Endothelial cell of umbilical vein (primary cell): ENCODE results near the gene KPNB1. TPM values are rescaled to one million over a fixed set of nuclear protein-coding genes. Genes with fewer than 3 reads are reported as not detected.

ENCODE experiments used
- BruUV-seq: library from RNA; stranded (reverse); fragments of 400-500 nt; replicated peaks from 2 replicates; lab custom pipeline; 2021; lab: Mats Ljungman, UMichigan
- CTCF ChIA-PET: fragments of 300-600, 350-600 bp; sonication (Branson Sonifier 250); formaldehyde crosslinking; loops from one replicate; lab custom pipeline; 2021; ENCODE audit warnings: antibody characterized with exemption, inconsistent platforms; lab: Charles Lee
- POLR2A ChIA-PET: fragments of 300-600, 350-600 bp; sonication (Branson Sonifier 250); formaldehyde crosslinking; loops from one replicate; lab custom pipeline; 2021; ENCODE audit warnings: antibody characterized with exemption, inconsistent platforms; lab: Charles Lee
- DNase-seq: peaks from one replicate; pipeline ENCODE4 v3.0.0-alpha.2; 2011; ENCODE audit warnings: low read depth, low spot score
- FAIRE-seq: peaks from 2 replicates; lab custom pipeline; 2011; peaks lifted over from hg19 to GRCh38; lab: Jason Lieb, UNC
- H2AFZ ChIP-seq: 2 replicates; pipeline ENCODE4 v1.6.0; 2012; ENCODE audit warnings: low read depth, low read length, control low read depth, inconsistent platforms
- H3K27ac ChIP-seq: 2 replicates; pipeline ENCODE4 v1.5.1; 2011; ENCODE audit warnings: low read depth, mild to moderate bottlenecking, control low read depth, low read length, moderate library complexity; ENCODE audit not compliant: insufficient read depth
- H3K27me3 ChIP-seq, 2 experiments: 2 replicates each; pipeline versions ENCODE4 v1.6.0 to v1.6.1; 2011; ENCODE audit warnings: low read length in 2 of 2, mixed read lengths in 1 of 2; ENCODE audit not compliant: control insufficient read depth in 2 of 2, insufficient read depth in 2 of 2
- H3K36me3 ChIP-seq, 2 experiments: 2 replicates in 1 of 2; 3 replicates in 1 of 2; pipeline ENCODE4 v1.5.1; 2011; ENCODE audit warnings: low read length in 2 of 2, mild to moderate bottlenecking in 1 of 2, moderate library complexity in 1 of 2; ENCODE audit not compliant: control insufficient read depth in 2 of 2, insufficient read depth in 2 of 2; ENCODE audit errors: extremely low read depth in 1 of 2
- H3K4me1 ChIP-seq: 3 replicates; pipeline ENCODE4 v1.5.1; 2011; ENCODE audit warnings: mild to moderate bottlenecking, low read length; ENCODE audit not compliant: control insufficient read depth, insufficient read depth; ENCODE audit errors: extremely low read depth
- H3K4me2 ChIP-seq: 2 replicates; pipeline ENCODE4 v1.6.1; 2011; ENCODE audit warnings: low read length, control low read depth, mixed read lengths; ENCODE audit not compliant: insufficient read depth
- H3K4me3 ChIP-seq, 3 experiments: fragments of 200-600 bp in 1 of 3; sonication (generic), shearing (Covaris generic) in 1 of 3; replicated peaks in 1 of 3; 2 replicates each; pipeline ENCODE4 v1.5.1; 2011 to 2016; ENCODE audit warnings: control low read depth in 3 of 3, low read length in 3 of 3, mild to moderate bottlenecking in 2 of 3, inconsistent platforms in 1 of 3, low read depth in 1 of 3, moderate library complexity in 1 of 3; ENCODE audit not compliant: insufficient read depth in 1 of 3
- H3K79me2 ChIP-seq: 2 replicates; pipeline ENCODE4 v1.6.0; 2012; ENCODE audit warnings: low read length, inconsistent platforms; ENCODE audit not compliant: control insufficient read depth, insufficient read depth
- H3K9ac ChIP-seq: replicated peaks from 2 replicates; pipeline ENCODE3; 2011; ENCODE audit warnings: low read length, control low read depth; ENCODE audit not compliant: insufficient read depth; ENCODE audit errors: extremely low read depth
- H3K9me1 ChIP-seq: replicated peaks from 3 replicates; pipeline ENCODE4 v1.6.0; 2011; ENCODE audit warnings: mild to moderate bottlenecking, low read length; ENCODE audit not compliant: control insufficient read depth, insufficient read depth; ENCODE audit errors: extremely low read depth
- H3K9me3 ChIP-seq: replicated peaks from 2 replicates; pipeline ENCODE4 v1.5.1; 2012; ENCODE audit warnings: low read length, inconsistent platforms; ENCODE audit not compliant: control insufficient read depth, insufficient read depth
- H4K20me1 ChIP-seq: replicated peaks from 2 replicates; pipeline ENCODE3; 2011; ENCODE audit warnings: mild to moderate bottlenecking, low read length; ENCODE audit not compliant: control insufficient read depth, insufficient read depth; ENCODE audit errors: extremely low read depth
- CTCF ChIP-seq, 2 donors: IDR thresholded peaks; 1 replicate in 1 of 2; 2 replicates in 1 of 2; pipeline ENCODE4 v1.5.1; 2011; ENCODE audit warnings: low read length in 2 of 2, mild to moderate bottlenecking in 2 of 2, moderate library complexity in 2 of 2, control low read depth in 1 of 2, inconsistent platforms in 1 of 2, low read depth in 1 of 2; ENCODE audit not compliant: insufficient read depth in 1 of 2; ENCODE audit errors: extremely low read depth in 1 of 2
- EZH2 ChIP-seq: IDR thresholded peaks from 2 replicates; pipeline ENCODE4 v1.6.1; 2012; ENCODE audit warnings: borderline replicate concordance, low read depth, mild to moderate bottlenecking, moderate library complexity, low read length, inconsistent platforms; ENCODE audit not compliant: severe bottlenecking
- FOS ChIP-seq: IDR thresholded peaks from 2 replicates; pipeline ENCODE4 v1.6.1; 2011; ENCODE audit warnings: mild to moderate bottlenecking, low read length, moderate library complexity, borderline replicate concordance; ENCODE audit not compliant: insufficient read depth
- GATA2 ChIP-seq: IDR thresholded peaks from 2 replicates; pipeline ENCODE4 v1.7.0; 2011; ENCODE audit warnings: low read depth, mild to moderate bottlenecking, moderate library complexity, mixed read lengths, low read length; ENCODE audit not compliant: insufficient read length, insufficient read depth
- JUN ChIP-seq: IDR thresholded peaks from 2 replicates; pipeline ENCODE4 v1.6.1; 2011; ENCODE audit warnings: borderline replicate concordance, low read depth; ENCODE audit not compliant: insufficient read length, insufficient read depth
- MAX ChIP-seq: IDR thresholded peaks from 2 replicates; pipeline ENCODE4 v1.6.1; 2011; ENCODE audit not compliant: insufficient read depth, insufficient read length
- MYC ChIP-seq: IDR thresholded peaks from one replicate; pipeline ENCODE4 v1.6.1; 2011; ENCODE audit warnings: mild to moderate bottlenecking, low read depth, low read length
- POLR2A ChIP-seq: IDR thresholded peaks from 2 replicates; pipeline ENCODE4 v1.6.1; 2012; ENCODE audit warnings: low read depth, mild to moderate bottlenecking, control low read depth, low read length
- POLR2AphosphoS5 ChIP-seq: IDR thresholded peaks from 2 replicates; pipeline ENCODE4 v1.6.1; 2012; ENCODE audit warnings: low read depth, mild to moderate bottlenecking, control low read depth, low read length, moderate library complexity; ENCODE audit not compliant: insufficient read depth
- dilution Hi-C: fragments of 300-500 bp; cut with MboI; formaldehyde crosslinking; loops from one replicate; pipeline ENCODE4 v1.15.0; 2019; ENCODE audit warnings: low sequenced_read_pairs; ENCODE audit not compliant: extremely low pct_ligation_motif_present
- intact Hi-C: fragments of 100-400 bp; cut with micrococcal nuclease; formaldehyde crosslinking; loops from one replicate; pipeline ENCODE4 v1.10.0; 2022
- polyA plus RNA-seq, 4 experiments: library from polyadenylated mRNA; depleted of rRNA in 3 of 4; stranded (reverse) in 3 of 4; unstranded in 1 of 4; fragments of >200 nt; gene quantifications; 2 replicates each; pipeline versions ENCODE4 v1.2.1 to v1.2.3, GENCODE V29; 2011 to 2012; ENCODE audit warnings: missing spikeins in 1 of 4
- total RNA-seq: library from RNA; stranded (reverse); gene quantifications from 2 replicates; pipeline ENCODE4 v1.2.3, GENCODE V29; 2021

The KPNB1 gene
- total and polyA plus RNA-seq, 2 donors (not counting 3 experiments of a cell fraction or from before 2014, with no cell fraction given) = 119 to 495 TPM

- Histone ChIP-seq H2AFZ (no peak overlapping the region), H3K27me3 (no peaks in the 10 kb centered on the region), H4K20me1 (peaks cover 14% of the 10 kb centered on the region), H3K9me3 (no peaks in the 10 kb centered on the region), H3K9me1 (no peaks in the 10 kb centered on the region), H3K4me3 (no peak overlapping the region), H3K4me2 (no peak overlapping the region), H3K4me1 (no peaks in the 10 kb centered on the region), H3K9ac (no peak overlapping the region), H3K27ac (no peak overlapping the region), H3K36me3 (peaks cover 50 to 69% of the 10 kb centered on the region in 2 experiments), H3K79me2 (peaks cover 31% of the 10 kb centered on the region)
- TF ChIP-seq MAX (no peak), GATA2 (no peak), JUN (no peak), MYC (no peak), POLR2A (no peak)
- FAIRE-seq (no peak), DNase-seq (no peak)
- ChIA-PET CTCF (interaction anchor here (1.0 to 4.1 kb wide), 5 partner anchors 9 to 26 kb away, joined by 3 to 43 read pairs (median 6); no protein-coding TSS in a partner anchor), POLR2A (no interaction called here)
- dilution Hi-C loops = no loop called here
- intact Hi-C loops = no loop called here
- BruUV-seq = no TSS peak
Observed at GRCh38 chr17:47665655-47666054, 15.9 kb downstream of the KPNB1 start.

GRCh38 chr17:47669081-47669480 lies 19.4 kb downstream of the KPNB1 start:
- peaks cover 31% of the 10 kb centered on the region for H3K79me2 ChIP-seq
- DNase-seq (no peak), FAIRE-seq (no peak)
- no peaks in the 10 kb centered on the region for H3K9me1 ChIP-seq
- no peaks in the 10 kb centered on the region for H3K9me3 ChIP-seq
- dilution Hi-C loops = no loop called here
- no peak overlapping the region for H3K27ac ChIP-seq
- TF ChIP-seq JUN = no peak
- no peak for TF ChIP-seq CTCF (IDR thresholded peaks at IDR 0.05; ENCODE audit: extremely low read depth in 1 of 2, insufficient read depth in 1 of 2, low read depth in 1 of 2, low read length in 2 of 2)
- no peak for TF ChIP-seq POLR2A
- no peak for TF ChIP-seq EZH2
- no peak for TF ChIP-seq FOS
- no peak for TF ChIP-seq POLR2AphosphoS5
- no peak for TF ChIP-seq MAX
- no peak for TF ChIP-seq GATA2
- TF ChIP-seq MYC = no peak
- H3K27me3 ChIP-seq = no peaks in the 10 kb centered on the region
- H3K4me1 ChIP-seq = no peaks in the 10 kb centered on the region
- CTCF ChIA-PET = interaction anchor here (0.9 kb wide), 1 partner anchor 10 kb away, joined by 3 read pairs; no protein-coding TSS in a partner anchor
- no peak overlapping the region for H2AFZ ChIP-seq
- no TSS peak for BruUV-seq
- H3K9ac ChIP-seq = no peak overlapping the region
- H3K4me3 ChIP-seq = no peak overlapping the region
- H3K4me2 ChIP-seq = no peak overlapping the region
- POLR2A ChIA-PET = no interaction called here
- intact Hi-C loops = no loop called here
- peaks cover 9% of the 10 kb centered on the region for H4K20me1 ChIP-seq
- H3K36me3 ChIP-seq = peaks cover 59 to 67% of the 10 kb centered on the region in 2 experiments
